GM23338 (cell line): Measurements from ENCODE around the gene NINL. TPM values are rescaled to one million over a fixed set of nuclear protein-coding genes. Genes with fewer than 3 reads are reported as not detected.

Experiments used
- ATAC-seq: fragments of 200-7000 bp; cut with Tn5 transposase; 3 replicates; pipeline ENCODE4 v1.9.1; 2020
- DNase-seq: peaks from one replicate; pipeline ENCODE4 v3.0.0-alpha.2; 2015; ENCODE audit warnings: low spot score
- H2AFZ ChIP-seq: fragments of 200-600 bp; sonication (generic); 2 replicates; pipeline ENCODE4 v1.8.0; 2016; ENCODE audit warnings: antibody characterized with exemption, mild to moderate bottlenecking, moderate library complexity
- H3F3A ChIP-seq: fragments of 200-600 bp; sonication (generic); replicated peaks from 2 replicates; pipeline ENCODE4 v1.8.0; 2017; ENCODE audit warnings: antibody characterized with exemption, mixed run types, low read depth
- H3K27ac ChIP-seq: fragments of 200-600 bp; sonication (generic); 2 replicates; pipeline ENCODE4 v1.6.1; 2016; ENCODE audit warnings: low read depth
- H3K27me3 ChIP-seq: fragments of 200-600 bp; sonication (generic); 2 replicates; pipeline ENCODE4 v1.8.0; 2016; ENCODE audit warnings: mild to moderate bottlenecking, mixed run types, moderate library complexity; ENCODE audit not compliant: insufficient read depth
- H3K36me3 ChIP-seq: fragments of 200-600 bp; sonication (generic); 2 replicates; pipeline ENCODE4 v1.8.0; 2016; ENCODE audit warnings: mild to moderate bottlenecking; ENCODE audit not compliant: insufficient read depth
- H3K4me1 ChIP-seq: fragments of 200-600 bp; sonication (generic); 2 replicates; pipeline ENCODE4 v1.8.0; 2016; ENCODE audit warnings: mild to moderate bottlenecking, moderate library complexity; ENCODE audit not compliant: insufficient read depth
- H3K4me2 ChIP-seq: fragments of 200-600 bp; sonication (generic); 2 replicates; pipeline ENCODE4 v1.7.1; 2017; ENCODE audit warnings: mixed run types
- H3K4me3 ChIP-seq: fragments of 200-600 bp; sonication (generic); 2 replicates; pipeline ENCODE4 v1.6.1; 2016; ENCODE audit warnings: mixed run types
- H3K79me2 ChIP-seq: fragments of 200-600 bp; sonication (generic); replicated peaks from 2 replicates; pipeline ENCODE4 v1.8.0; 2017; ENCODE audit warnings: mild to moderate bottlenecking; ENCODE audit not compliant: insufficient read depth
- H3K9me2 ChIP-seq: fragments of 200-600 bp; sonication (generic); 2 replicates; pipeline ENCODE4 v1.8.0; 2017; ENCODE audit not compliant: insufficient read depth
- H4K20me1 ChIP-seq: fragments of 200-600 bp; sonication (generic); replicated peaks from 2 replicates; pipeline ENCODE4 v1.8.0; 2017; ENCODE audit warnings: mild to moderate bottlenecking; ENCODE audit not compliant: insufficient read depth
- H3K27ac Mint-ChIP-seq: 2 replicates; pipeline ENCODE4 v1.8.0; 2020; ENCODE audit warnings: inconsistent platforms, mild to moderate bottlenecking, moderate library complexity, mixed read lengths
- H3K27me3 Mint-ChIP-seq: 3 replicates; pipeline ENCODE4 v1.8.0; 2022; ENCODE audit warnings: low read depth, mild to moderate bottlenecking, moderate library complexity, mixed read lengths, inconsistent platforms; ENCODE audit not compliant: insufficient read depth, poor library complexity
- H3K36me3 Mint-ChIP-seq: 3 replicates; pipeline ENCODE4 v1.8.0; 2021; ENCODE audit warnings: low read depth, mild to moderate bottlenecking, inconsistent platforms, moderate library complexity, mixed read lengths
- H3K4me1 Mint-ChIP-seq: 3 replicates; pipeline ENCODE4 v1.8.0; 2020; ENCODE audit warnings: mild to moderate bottlenecking, inconsistent platforms, mixed read lengths
- H3K4me3 Mint-ChIP-seq: 3 replicates; pipeline ENCODE4 v1.8.0; 2021; ENCODE audit warnings: moderate library complexity, mild to moderate bottlenecking, inconsistent platforms, mixed read lengths
- H3K9me3 Mint-ChIP-seq: 3 replicates; pipeline ENCODE4 v1.8.0; 2020; ENCODE audit warnings: moderate library complexity, mild to moderate bottlenecking, inconsistent platforms, mixed read lengths
- CREB1 ChIP-seq: fragments of 250-450 bp; sonication (Bioruptor Pico); IDR thresholded peaks from 2 replicates; pipeline ENCODE4 v1.5.0; 2020; ENCODE audit warnings: low read depth, mild to moderate bottlenecking, moderate library complexity
- EZH2 ChIP-seq: fragments of 200-600 bp; sonication (generic); IDR thresholded peaks from one replicate; pipeline ENCODE4 v1.8.0; 2017; ENCODE audit warnings: antibody characterized with exemption, mild to moderate bottlenecking, low read depth; ENCODE audit not compliant: unreplicated experiment
- EZH2phosphoT487 ChIP-seq: fragments of 200-600 bp; sonication (generic); IDR thresholded peaks from one replicate; pipeline ENCODE4 v1.8.1; 2018; ENCODE audit warnings: antibody characterized with exemption; ENCODE audit not compliant: unreplicated experiment
- JUNB ChIP-seq: IDR thresholded peaks from one replicate; pipeline ENCODE4 v1.6.1; 2016; ENCODE audit warnings: antibody characterized with exemption; ENCODE audit not compliant: unreplicated experiment
- NANOG ChIP-seq: IDR thresholded peaks from 2 replicates; pipeline ENCODE4 v1.6.1; 2016; ENCODE audit warnings: antibody characterized with exemption, borderline replicate concordance
- POLR2AphosphoS5 ChIP-seq: IDR thresholded peaks from 2 replicates; pipeline ENCODE4 v1.6.1; 2016; ENCODE audit warnings: antibody characterized with exemption, low read depth
- STAT1 ChIP-seq: IDR thresholded peaks from one replicate; pipeline ENCODE4 v1.6.1; 2016; ENCODE audit warnings: antibody characterized with exemption; ENCODE audit not compliant: unreplicated experiment
- ZNF114 ChIP-seq: fragments of 250-450 bp; sonication (Bioruptor Pico); IDR thresholded peaks from 2 replicates; pipeline ENCODE4 v1.5.0; 2020; ENCODE audit warnings: mild to moderate bottlenecking, moderate library complexity
- ZNF331 ChIP-seq: fragments of 250-450 bp; sonication (Bioruptor Pico); IDR thresholded peaks from 2 replicates; pipeline ENCODE4 v1.5.0; 2020; ENCODE audit warnings: low read depth, mild to moderate bottlenecking, moderate library complexity
- polyA plus RNA-seq: library from polyadenylated mRNA; unstranded; fragments of >200 nt; fragmentation: Nextera tagmentation; extraction: Ambion mirVana; gene quantifications from 2 replicates; pipeline ENCODE4 v1.2.1, GENCODE V29; 2016
- total RNA-seq: library from RNA; depleted of rRNA; stranded (reverse); fragments of >200 nt; shearing (Covaris generic); gene quantifications from 2 replicates; pipeline ENCODE4 v1.2.3, GENCODE V29; 2014
- TF ChIP-seq, protein P1 (sequence below): IDR thresholded peaks from one replicate; pipeline ENCODE4 v1.6.1; 2018; ENCODE audit warnings: antibody characterized with exemption; ENCODE audit not compliant: unreplicated experiment
- TF ChIP-seq, protein P2 (sequence below), 2 experiments: fragments of 200-600 bp in 1 of 2; sonication (generic) in 1 of 2; conservative IDR thresholded peaks; 2 replicates each; pipeline versions ENCODE4 v1.5.1 to v1.6.1; 2016 to 2017; ENCODE audit warnings: antibody characterized with exemption in 2 of 2, low read depth in 2 of 2, mild to moderate bottlenecking in 2 of 2, moderate library complexity in 1 of 2
- TF ChIP-seq, protein P3 (sequence below): fragments of 250-450 bp; sonication (Bioruptor Pico); IDR thresholded peaks from 2 replicates; pipeline ENCODE4 v1.5.0; 2020; ENCODE audit warnings: mild to moderate bottlenecking, moderate library complexity
- TF ChIP-seq, protein P4 (sequence below): IDR thresholded peaks from 2 replicates; pipeline ENCODE4 v1.6.1; 2016; ENCODE audit warnings: antibody characterized with exemption

The NINL gene
- total and polyA plus RNA-seq, 2 experiments from 2014 or later, result 18.0 to 31.2 TPM

DNA sequence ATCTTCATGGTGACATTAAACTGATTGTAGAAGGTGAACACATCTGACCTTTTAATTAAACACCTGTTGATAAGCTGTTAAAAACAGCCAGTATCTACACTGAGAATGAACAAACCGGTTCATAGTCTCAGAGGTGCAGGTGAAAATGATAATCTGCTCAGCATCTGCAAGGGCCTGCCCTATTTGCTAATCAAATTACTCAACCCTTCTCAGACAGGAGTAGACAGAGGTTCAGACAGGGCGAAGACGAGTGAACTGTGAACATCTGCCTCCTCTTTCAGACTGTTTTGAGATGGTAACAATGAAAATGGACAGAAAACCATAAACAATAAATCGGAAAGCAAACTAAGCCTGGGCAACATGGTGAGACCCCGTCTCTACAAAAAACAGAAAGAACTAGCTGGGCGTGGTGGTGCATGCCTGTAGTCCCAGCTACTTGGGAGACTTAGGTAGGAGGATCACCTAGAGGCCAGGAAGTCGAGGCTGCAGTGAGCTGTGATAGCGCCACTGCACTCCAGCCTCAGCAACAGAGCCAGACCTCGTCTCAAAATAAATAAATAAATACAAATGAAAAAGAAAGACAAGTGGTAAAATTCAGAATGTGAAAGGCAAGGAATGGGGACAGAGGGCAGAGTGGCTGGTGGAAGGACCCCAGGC, 55.9 kb downstream of the NINL start:
- H3K4me1 Mint-ChIP-seq, result peaks cover 45% of the 10 kb centered on the region
- H3K4me3 Mint-ChIP-seq, result no peak overlapping the region; the same call in 2 of the 3 replicates
- no peak overlapping the region for H3K4me3 ChIP-seq
- peaks cover 3% of the 10 kb centered on the region; the same call in 1 of the 3 replicates for H3K9me3 Mint-ChIP-seq
- H3K9me2 ChIP-seq, result no peaks in the 10 kb centered on the region
- no peaks in the 10 kb centered on the region for H3F3A ChIP-seq
- H3K4me2 ChIP-seq, result no peak overlapping the region
- TF ChIP-seq STAT1 (no peak), CREB1 (CRISPR knock-in tag) (no peak), NANOG (no peak), EZH2phosphoT487 (no peak), JUNB (no peak), ZNF331 (no peak), EZH2 (no peak), ZNF114 (CRISPR knock-in tag) (no peak), POLR2AphosphoS5 (no peak)
- TF ChIP-seq, protein P1, sequence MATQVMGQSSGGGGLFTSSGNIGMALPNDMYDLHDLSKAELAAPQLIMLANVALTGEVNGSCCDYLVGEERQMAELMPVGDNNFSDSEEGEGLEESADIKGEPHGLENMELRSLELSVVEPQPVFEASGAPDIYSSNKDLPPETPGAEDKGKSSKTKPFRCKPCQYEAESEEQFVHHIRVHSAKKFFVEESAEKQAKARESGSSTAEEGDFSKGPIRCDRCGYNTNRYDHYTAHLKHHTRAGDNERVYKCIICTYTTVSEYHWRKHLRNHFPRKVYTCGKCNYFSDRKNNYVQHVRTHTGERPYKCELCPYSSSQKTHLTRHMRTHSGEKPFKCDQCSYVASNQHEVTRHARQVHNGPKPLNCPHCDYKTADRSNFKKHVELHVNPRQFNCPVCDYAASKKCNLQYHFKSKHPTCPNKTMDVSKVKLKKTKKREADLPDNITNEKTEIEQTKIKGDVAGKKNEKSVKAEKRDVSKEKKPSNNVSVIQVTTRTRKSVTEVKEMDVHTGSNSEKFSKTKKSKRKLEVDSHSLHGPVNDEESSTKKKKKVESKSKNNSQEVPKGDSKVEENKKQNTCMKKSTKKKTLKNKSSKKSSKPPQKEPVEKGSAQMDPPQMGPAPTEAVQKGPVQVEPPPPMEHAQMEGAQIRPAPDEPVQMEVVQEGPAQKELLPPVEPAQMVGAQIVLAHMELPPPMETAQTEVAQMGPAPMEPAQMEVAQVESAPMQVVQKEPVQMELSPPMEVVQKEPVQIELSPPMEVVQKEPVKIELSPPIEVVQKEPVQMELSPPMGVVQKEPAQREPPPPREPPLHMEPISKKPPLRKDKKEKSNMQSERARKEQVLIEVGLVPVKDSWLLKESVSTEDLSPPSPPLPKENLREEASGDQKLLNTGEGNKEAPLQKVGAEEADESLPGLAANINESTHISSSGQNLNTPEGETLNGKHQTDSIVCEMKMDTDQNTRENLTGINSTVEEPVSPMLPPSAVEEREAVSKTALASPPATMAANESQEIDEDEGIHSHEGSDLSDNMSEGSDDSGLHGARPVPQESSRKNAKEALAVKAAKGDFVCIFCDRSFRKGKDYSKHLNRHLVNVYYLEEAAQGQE, result no peak
- TF ChIP-seq, protein P2, sequence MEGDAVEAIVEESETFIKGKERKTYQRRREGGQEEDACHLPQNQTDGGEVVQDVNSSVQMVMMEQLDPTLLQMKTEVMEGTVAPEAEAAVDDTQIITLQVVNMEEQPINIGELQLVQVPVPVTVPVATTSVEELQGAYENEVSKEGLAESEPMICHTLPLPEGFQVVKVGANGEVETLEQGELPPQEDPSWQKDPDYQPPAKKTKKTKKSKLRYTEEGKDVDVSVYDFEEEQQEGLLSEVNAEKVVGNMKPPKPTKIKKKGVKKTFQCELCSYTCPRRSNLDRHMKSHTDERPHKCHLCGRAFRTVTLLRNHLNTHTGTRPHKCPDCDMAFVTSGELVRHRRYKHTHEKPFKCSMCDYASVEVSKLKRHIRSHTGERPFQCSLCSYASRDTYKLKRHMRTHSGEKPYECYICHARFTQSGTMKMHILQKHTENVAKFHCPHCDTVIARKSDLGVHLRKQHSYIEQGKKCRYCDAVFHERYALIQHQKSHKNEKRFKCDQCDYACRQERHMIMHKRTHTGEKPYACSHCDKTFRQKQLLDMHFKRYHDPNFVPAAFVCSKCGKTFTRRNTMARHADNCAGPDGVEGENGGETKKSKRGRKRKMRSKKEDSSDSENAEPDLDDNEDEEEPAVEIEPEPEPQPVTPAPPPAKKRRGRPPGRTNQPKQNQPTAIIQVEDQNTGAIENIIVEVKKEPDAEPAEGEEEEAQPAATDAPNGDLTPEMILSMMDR (conservative IDR thresholded peaks at IDR 0.05; ENCODE audit: low read depth in 2 of 2), result no peak
- TF ChIP-seq, protein P3, sequence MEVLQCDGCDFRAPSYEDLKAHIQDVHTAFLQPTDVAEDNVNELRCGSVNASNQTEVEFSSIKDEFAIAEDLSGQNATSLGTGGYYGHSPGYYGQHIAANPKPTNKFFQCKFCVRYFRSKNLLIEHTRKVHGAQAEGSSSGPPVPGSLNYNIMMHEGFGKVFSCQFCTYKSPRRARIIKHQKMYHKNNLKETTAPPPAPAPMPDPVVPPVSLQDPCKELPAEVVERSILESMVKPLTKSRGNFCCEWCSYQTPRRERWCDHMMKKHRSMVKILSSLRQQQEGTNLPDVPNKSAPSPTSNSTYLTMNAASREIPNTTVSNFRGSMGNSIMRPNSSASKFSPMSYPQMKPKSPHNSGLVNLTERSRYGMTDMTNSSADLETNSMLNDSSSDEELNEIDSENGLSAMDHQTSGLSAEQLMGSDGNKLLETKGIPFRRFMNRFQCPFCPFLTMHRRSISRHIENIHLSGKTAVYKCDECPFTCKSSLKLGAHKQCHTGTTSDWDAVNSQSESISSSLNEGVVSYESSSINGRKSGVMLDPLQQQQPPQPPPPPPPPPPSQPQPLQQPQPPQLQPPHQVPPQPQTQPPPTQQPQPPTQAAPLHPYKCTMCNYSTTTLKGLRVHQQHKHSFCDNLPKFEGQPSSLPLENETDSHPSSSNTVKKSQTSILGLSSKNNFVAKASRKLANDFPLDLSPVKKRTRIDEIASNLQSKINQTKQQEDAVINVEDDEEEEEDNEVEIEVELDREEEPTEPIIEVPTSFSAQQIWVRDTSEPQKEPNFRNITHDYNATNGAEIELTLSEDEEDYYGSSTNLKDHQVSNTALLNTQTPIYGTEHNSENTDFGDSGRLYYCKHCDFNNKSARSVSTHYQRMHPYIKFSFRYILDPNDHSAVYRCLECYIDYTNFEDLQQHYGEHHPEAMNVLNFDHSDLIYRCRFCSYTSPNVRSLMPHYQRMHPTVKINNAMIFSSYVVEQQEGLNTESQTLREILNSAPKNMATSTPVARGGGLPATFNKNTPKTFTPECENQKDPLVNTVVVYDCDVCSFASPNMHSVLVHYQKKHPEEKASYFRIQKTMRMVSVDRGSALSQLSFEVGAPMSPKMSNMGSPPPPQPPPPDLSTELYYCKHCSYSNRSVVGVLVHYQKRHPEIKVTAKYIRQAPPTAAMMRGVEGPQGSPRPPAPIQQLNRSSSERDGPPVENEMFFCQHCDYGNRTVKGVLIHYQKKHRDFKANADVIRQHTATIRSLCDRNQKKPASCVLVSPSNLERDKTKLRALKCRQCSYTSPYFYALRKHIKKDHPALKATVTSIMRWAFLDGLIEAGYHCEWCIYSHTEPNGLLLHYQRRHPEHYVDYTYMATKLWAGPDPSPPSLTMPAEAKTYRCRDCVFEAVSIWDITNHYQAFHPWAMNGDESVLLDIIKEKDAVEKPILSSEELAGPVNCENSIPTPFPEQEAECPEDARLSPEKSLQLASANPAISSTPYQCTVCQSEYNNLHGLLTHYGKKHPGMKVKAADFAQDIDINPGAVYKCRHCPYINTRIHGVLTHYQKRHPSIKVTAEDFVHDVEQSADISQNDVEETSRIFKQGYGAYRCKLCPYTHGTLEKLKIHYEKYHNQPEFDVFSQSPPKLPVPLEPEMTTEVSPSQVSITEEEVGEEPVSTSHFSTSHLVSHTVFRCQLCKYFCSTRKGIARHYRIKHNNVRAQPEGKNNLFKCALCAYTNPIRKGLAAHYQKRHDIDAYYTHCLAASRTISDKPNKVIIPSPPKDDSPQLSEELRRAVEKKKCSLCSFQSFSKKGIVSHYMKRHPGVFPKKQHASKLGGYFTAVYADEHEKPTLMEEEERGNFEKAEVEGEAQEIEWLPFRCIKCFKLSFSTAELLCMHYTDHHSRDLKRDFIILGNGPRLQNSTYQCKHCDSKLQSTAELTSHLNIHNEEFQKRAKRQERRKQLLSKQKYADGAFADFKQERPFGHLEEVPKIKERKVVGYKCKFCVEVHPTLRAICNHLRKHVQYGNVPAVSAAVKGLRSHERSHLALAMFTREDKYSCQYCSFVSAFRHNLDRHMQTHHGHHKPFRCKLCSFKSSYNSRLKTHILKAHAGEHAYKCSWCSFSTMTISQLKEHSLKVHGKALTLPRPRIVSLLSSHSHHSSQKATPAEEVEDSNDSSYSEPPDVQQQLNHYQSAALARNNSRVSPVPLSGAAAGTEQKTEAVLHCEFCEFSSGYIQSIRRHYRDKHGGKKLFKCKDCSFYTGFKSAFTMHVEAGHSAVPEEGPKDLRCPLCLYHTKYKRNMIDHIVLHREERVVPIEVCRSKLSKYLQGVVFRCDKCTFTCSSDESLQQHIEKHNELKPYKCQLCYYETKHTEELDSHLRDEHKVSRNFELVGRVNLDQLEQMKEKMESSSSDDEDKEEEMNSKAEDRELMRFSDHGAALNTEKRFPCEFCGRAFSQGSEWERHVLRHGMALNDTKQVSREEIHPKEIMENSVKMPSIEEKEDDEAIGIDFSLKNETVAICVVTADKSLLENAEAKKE, result no peak
- TF ChIP-seq, protein P4, sequence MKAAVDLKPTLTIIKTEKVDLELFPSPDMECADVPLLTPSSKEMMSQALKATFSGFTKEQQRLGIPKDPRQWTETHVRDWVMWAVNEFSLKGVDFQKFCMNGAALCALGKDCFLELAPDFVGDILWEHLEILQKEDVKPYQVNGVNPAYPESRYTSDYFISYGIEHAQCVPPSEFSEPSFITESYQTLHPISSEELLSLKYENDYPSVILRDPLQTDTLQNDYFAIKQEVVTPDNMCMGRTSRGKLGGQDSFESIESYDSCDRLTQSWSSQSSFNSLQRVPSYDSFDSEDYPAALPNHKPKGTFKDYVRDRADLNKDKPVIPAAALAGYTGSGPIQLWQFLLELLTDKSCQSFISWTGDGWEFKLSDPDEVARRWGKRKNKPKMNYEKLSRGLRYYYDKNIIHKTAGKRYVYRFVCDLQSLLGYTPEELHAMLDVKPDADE, result no peak
- no peak overlapping the region for H2AFZ ChIP-seq
- DNase-seq (no peak), ATAC-seq (no peak)
- peaks cover 17% of the 10 kb centered on the region for H3K4me1 ChIP-seq
- peaks cover 20% of the 10 kb centered on the region for H3K36me3 Mint-ChIP-seq
- H4K20me1 ChIP-seq, result peaks cover 5% of the 10 kb centered on the region; the same call in 1 of the 2 replicates
- H3K27me3 ChIP-seq, result no peaks in the 10 kb centered on the region
- peaks cover 69% of the 10 kb centered on the region for H3K79me2 ChIP-seq
- H3K27me3 Mint-ChIP-seq, result peaks cover 8% of the 10 kb centered on the region
- H3K27ac ChIP-seq, result no peak overlapping the region
- peak overlapping the region; percentile 64 for H3K27ac Mint-ChIP-seq
- H3K36me3 ChIP-seq, result 0 out of 2 replicates have a peak, but pooled peaks cover 6% of the 10 kb centered on the region
